Epithelial cell of esophagus (primary cell): ENCODE results near the gene NME2.
A peak's percentile ranks its signal among the peaks of the same experiment; 100 is the strongest.
"Not testable (repeated sequence)": the region's sequence is repeated elsewhere in the genome, so short reads cannot be mapped to it uniquely, and the experiment has no call there.

Experiments used
- DNase-seq: peaks from one replicate; pipeline ENCODE4 v3.0.0; 2010; ENCODE audit warnings: low read depth
- H3K4me3 ChIP-seq: 2 replicates; pipeline ENCODE4 v1.5.1; 2011; ENCODE audit warnings: mild to moderate bottlenecking, low read length, control low read depth
- TF ChIP-seq, protein P1 (sequence below): IDR thresholded peaks from 2 replicates; pipeline ENCODE4 v1.5.1; 2011; ENCODE audit warnings: low read depth, mild to moderate bottlenecking, low read length, control low read depth, inconsistent platforms; ENCODE audit not compliant: insufficient read depth; ENCODE audit errors: missing control alignments

NME2 gene

DNA sequence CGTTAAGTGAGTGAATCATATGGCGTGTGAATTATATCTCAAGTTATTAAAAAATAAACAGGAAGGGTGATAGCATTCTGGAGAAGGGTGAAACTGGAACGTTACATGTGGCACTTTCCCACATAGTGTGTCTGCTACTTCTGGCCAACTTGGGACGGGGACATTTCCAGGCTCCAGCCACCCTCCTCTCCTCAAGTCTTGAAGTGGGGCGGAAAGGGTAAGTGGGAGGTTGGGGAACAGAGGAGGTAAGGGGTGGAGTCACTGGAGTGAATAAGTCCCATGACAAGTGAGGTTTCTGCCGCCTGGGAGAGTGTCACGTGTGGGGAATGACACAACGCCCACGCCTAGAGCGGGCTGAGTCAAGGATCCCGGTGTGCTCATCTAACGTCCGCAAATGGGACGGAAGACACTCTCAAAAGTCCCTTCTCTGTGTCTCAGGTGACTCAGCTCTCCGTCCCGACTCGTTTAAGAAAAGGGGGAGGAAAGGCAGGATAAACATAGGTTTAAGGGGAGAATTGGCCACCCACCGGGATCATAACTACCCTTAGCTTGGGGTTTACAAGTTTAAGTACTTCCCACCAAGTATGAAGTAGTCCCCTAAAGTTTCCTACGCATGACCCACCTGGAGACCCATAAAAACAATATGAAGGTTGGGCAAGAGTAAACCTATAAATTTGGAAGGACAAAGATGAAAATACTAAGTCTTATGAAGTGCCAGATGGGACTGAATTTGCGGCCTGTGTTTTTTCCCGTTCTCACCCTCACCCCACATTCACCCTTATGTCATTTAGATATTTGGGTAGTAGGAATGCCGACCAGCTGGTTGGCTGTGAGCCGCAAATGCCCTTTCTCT lies 44.4 kb upstream of the NME2 start:
- H3K4me3 ChIP-seq: peak overlapping the region; percentile 68
- TF ChIP-seq, protein P1, sequence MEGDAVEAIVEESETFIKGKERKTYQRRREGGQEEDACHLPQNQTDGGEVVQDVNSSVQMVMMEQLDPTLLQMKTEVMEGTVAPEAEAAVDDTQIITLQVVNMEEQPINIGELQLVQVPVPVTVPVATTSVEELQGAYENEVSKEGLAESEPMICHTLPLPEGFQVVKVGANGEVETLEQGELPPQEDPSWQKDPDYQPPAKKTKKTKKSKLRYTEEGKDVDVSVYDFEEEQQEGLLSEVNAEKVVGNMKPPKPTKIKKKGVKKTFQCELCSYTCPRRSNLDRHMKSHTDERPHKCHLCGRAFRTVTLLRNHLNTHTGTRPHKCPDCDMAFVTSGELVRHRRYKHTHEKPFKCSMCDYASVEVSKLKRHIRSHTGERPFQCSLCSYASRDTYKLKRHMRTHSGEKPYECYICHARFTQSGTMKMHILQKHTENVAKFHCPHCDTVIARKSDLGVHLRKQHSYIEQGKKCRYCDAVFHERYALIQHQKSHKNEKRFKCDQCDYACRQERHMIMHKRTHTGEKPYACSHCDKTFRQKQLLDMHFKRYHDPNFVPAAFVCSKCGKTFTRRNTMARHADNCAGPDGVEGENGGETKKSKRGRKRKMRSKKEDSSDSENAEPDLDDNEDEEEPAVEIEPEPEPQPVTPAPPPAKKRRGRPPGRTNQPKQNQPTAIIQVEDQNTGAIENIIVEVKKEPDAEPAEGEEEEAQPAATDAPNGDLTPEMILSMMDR: no peak
- peak; percentile 99 for DNase-seq

DNA sequence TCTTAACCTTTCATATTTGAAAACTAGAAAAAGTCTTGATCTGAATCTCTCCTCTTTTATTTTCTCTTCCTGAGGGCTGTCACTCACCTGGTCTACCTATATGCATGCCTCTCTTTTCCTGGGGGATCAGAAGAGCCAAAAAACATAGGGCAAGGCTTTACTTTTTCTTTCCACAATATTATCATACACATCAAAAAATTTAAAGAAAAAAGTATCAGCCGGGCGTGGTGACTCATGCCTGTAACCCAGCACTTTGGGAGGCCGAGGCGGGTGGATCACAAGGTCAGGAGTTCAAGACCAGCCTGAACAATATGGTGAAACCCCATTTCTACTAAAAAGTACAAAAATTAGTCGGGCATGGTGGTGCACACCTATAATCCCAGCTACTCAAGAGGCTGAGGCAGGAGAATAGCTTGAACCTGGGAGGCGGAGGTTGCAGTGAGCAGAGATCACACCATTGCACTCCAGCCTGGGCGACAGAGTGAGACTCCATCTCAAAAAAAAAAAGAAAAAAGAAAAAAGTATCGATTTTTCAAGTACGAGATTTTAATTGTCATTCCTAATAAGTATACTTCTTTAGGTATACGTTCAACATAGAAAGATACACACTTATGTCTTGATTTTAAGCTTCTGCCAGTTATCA lies 43.6 kb upstream of the NME2 start:
- not testable (repeated sequence) for DNase-seq

DNA sequence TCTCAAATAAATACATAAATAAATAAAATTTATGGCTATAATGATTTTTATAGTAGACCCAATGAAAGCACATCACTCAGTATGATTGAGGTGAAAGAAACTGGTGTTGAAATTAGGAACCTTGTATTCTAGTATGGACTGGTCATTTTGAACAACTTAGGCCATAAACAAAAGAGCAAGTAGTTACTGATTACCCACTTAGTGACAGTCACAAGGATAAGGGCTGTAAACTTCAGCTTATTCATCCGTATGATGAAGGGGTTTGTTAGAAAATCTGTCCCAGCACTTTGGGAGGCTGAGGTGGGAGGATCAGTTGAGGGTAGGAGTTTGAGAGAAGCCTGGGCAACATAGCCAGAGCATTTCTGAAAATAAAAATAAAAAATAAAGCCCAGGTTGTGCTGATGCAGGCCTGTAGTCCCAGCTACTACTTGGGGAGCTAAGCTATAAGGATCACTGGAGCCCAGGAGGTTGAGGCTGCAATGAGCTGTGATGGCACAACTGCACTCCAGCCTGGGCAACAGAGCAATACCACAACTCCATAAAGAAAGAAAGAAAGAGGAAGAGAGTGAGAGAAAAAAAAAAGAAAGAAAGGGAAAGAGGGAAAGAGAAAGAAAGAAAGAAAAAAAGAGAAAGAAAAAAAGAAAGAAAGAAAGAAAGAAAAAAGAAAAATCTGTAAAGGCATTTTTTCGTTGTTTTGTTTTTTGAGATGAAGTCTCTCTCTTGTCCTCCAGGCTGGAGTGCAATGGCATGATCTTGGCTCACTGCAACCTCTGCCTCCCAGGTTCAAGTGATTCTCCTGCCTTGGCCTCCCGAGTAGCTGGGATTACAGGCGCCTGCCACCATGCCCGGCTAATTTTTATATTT lies 41.3 kb upstream of the NME2 start:
- H3K4me3 ChIP-seq: no peak overlapping the region
- no peak for DNase-seq
- TF ChIP-seq, protein P1: no peak

More for the DNA sequence above, 43.6 kb upstream of the NME2 start:
- H3K4me3 ChIP-seq: not testable (repeated sequence)

DNA sequence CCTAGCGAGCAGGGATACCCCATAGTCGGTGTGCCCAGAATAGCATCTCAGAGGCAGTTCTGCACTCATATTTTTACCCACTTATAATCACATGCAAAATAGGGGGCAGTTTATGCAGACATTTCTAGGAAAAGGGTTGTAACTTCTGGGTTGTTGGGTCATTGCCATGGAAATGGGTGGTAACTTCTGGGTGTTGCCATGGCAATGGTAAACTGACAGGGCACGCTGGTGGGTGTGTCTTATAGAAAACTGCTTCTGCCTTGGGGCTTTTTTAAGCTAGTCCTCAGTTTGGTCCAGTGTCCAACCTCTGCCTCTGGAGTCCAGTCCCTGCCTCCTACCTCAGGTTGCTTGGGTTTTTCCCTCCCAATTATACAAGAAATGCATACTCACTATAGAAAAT lies 38.1 kb upstream of the NME2 start:
- TF ChIP-seq, protein P1: no peak
- DNase-seq: no peak
- no peak overlapping the region for H3K4me3 ChIP-seq

DNA sequence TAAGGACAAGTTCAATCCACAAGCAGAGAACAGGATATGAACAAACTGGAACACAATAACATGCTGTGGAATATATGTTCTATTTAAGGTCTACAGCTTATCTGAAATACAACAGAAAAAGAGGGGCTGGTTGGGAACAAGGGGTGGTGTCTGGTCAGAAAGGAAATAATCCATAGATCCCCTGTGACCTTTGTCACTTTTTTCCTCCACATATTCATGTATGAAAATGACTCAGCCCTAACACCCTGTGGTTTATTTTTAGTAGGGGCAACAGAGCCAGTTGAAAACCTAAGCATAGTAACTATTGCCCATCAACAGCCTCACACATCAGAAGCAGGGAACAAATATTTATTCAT lies 33.3 kb upstream of the NME2 start:
- DNase-seq: no peak
- TF ChIP-seq, protein P1: no peak
- no peak overlapping the region for H3K4me3 ChIP-seq

DNA sequence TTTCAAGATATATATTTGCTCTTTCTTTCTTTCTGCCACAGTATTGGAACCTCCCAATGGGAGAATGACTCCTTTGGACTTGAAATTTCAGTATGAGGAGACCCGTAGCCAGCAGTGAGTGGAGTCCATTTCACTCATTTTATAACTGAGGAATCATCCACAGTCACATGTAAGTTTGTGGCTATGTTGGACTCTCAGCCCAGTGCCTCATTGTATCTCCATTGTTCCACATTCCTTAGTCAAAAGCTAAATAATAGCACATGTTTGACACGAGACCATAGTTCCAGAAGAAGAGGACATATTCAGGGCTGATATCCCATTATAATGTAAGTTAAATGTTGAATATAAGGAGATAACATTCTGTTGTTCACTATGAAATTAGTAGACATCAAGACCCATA lies 32.8 kb upstream of the NME2 start:
- TF ChIP-seq, protein P1: no peak
- H3K4me3 ChIP-seq: no peak overlapping the region
- DNase-seq: no peak

DNA sequence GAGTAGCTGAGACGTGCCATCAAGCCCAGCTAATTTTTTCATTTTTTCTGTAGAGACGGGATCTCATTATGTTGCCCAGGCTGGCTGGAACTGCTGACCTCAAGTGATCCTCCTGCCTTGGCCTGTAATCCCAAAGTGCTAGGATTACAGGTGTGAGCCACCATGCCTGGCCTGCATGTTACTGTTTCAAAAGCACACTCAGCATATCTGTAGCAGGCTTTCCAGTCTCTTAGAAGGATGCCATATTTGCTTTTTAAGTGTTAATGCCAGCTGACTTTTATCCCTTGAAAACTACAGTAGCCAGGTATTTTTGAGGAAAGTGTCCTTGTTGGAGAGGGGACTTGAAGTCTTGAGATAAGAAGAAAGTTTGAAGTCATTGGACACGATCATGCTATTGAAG lies 30.3 kb upstream of the NME2 start:
- no peak for DNase-seq
- TF ChIP-seq, protein P1: no peak
- no peak overlapping the region for H3K4me3 ChIP-seq
